Ureter (tissue), 1 donor: ENCODE data around the gene CFAP46. TPM values are rescaled to one million over a fixed set of nuclear protein-coding genes. Genes with fewer than 3 reads are reported as not detected.
"Not testable (repeated sequence)": the region's sequence is repeated elsewhere in the genome, so short reads cannot be mapped to it uniquely, and the experiment has no call there.

Experiments used
- DNase-seq: peaks from one replicate; pipeline ENCODE4 v3.0.0-alpha.2; 2020; ENCODE audit warnings: low spot score
- total RNA-seq: library from RNA; stranded (reverse); gene quantifications from one replicate; pipeline ENCODE4 v1.2.4, GENCODE V29; 2023
- donor health status: DM: yes; HTN: yes; CAD: no.

The CFAP46 gene
- total RNA-seq, 1 donor from 2014 or later = 1.7 TPM

DNA sequence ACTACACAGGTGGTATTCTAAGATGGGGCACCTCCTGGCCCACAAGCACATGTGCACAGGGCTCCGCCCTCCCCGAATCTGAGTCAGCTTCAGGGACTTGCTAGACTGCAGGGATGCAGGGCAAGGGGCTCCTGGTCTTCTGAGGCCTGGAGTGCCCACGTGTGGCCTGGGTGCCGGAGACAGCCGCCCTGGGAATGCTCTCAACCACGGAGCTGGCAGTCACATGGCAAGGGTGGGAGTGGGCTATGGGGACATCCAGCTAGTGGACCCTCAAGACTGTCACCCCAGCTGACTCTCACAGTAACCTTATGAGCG is 42.7 kb downstream of the CFAP46 start:
- DNase-seq = no peak

DNA sequence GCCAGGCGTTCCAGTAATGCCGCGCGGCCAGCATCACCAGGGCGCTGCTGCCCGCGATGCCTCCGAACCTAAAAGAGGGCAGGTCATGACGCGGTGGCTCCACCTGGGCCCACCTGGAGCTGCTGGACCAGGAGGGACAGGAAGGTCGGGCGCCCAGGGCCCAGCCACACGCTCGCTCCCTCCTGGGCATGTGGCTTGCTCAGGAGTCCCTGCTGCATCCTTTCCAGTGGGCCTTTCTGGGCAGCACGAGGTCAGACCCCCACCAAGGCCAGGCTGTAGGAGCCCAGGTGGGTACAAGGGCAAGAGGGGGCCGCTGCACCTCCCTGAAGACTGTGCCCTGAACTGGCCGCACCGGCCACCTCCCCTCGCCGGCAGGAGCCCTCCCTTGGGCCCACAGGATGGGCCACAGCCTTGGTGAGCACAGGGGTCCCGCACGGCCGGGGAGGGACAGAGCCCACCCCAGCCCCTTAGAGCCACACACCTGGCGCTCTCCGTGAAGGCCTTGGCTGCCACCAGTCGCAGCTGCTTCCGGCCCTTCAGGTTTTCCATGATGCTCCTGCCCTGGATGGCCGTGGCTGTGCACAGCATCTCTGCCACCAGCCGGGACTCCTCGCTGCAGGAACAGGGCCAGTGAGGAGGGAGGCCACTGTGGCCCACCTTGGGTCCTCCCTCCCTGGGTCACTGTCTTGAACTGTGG is 43.2 kb downstream of the CFAP46 start:
- no peak for DNase-seq

DNA sequence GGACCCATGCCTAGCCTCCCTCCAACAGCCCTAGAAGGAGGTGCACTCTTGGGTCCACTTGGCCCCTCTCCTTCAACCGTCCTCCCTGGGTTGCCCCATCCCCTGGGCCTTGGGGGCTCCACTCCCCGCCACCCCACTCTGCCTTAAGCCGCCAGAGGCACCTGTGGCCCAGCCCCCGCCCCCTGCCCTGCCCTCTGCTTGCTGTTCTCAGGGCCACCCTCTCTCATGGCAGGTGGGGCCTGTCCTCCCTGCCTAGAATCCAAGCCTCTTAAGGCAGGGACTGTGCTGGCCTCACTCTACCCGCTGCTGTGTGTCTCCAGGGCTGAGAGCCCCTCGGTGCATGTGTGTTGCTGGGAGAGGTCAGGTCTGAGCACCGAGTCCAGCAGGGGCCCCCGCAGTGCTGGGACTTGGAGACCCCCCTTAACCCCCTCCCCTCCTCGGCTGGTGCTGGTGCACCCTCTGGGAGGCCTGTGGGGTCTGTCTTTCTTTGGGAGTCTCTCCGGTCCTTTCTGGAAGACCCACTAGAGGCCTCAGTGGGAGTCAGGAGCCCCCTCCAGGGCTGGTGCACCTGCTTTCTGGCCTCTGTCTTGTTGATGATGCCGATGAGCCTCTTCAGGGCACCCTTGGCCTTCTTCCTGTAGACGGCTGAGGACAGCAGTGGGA is 43.8 kb downstream of the CFAP46 start:
- DNase-seq = no peak

DNA sequence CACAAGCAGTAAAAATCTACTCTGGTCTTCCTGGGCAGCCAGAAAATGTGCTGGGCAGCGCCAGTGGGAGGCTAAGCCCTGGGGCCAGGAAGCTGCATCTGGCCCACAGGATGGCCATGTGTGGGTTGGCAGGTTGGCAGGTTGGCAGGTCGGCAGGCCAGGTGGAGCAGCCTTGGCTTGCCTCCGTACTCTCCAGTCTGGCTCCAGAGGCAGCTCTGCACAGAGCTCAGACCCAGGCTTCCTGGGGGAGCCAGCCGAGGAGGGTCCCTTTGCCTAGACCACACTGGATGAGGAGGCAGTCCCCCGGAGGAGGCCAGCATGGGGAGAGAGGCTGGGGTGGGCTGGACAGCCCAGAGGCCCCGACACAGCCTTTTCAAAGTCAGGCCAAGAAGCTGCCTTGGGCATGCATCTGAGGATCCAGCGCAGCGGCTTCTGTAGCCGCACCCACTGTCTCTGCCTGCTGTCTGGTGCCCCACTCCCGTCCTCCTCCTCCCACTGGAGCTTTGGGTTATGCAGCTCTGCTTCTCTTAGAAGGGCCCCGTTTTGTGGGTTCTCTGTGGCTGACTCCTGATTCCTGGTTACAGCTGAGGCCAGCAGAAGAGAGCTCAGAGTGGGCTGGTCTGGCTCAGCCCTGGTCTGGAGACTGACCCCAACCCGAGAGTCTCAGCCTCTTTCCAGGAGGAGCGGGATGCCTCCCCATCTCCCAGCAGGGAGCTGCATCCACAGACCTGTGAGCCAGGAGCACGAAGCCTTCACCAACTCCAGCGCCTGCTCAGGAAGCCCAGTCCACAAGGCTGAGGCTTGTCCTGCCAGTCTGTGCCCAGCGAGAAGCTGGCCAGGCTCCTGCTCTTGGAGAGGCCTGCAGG is 44.6 kb downstream of the CFAP46 start:
- no peak for DNase-seq

DNA sequence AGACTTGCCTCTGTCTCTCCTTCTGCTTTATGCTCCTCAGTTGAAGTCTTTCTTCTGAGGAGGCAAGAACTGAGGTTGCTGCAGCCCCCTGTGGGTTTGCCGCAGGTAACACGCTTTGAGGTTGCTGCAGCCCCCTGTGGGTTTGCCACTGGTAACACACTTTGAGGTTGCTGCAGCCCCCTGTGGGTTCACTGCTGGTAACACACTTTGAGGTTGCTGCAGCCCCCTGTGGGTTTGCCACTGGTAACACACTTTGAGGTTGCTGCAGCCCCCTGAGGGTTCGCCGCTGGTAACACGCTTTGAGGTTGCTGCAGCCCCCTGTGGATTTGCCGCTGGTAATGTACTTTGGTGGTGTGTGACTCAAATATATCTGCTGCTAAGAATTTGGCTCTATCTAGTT is 48.6 kb downstream of the CFAP46 start:
- DNase-seq = not testable (repeated sequence)

DNA sequence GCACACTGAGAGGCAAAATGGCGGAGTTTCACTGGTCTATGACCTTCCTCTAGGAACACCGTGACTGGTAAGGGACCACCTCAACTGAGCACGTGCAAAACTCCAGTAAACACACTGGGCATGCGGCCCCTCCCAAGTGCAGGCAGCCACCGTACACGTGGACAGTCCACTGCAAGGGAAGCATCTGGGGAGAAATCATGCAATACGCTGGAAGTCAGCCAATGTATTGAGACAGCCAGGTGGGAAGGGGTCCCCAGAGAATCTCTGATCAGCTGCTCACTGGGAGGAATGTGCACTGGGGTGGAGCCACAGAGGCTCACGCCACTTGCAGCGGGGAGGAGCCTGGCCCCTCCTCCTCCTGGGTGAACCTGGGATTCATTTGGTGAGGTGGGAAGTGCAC is 49.3 kb downstream of the CFAP46 start:
- DNase-seq = no peak

DNA sequence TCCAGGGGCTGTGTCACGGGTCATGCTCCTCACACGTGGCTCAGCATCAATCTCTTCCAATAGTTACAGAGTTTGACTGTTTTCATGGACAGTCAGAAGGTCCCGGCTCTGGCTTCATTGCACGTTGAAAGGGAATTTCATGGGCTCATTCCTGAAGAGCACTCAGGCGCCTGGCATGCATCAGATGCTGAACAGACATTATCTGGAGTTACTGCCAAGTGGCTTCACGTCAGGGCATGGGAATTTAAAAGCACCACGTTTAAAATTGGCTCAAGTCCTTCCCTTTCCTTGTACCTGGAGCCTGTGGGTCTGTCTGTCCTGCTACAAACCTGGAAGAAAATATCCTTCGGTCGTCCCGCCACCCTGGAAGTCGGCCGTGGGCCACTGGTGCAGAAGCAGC is 50.4 kb downstream of the CFAP46 start:
- DNase-seq = no peak

DNA sequence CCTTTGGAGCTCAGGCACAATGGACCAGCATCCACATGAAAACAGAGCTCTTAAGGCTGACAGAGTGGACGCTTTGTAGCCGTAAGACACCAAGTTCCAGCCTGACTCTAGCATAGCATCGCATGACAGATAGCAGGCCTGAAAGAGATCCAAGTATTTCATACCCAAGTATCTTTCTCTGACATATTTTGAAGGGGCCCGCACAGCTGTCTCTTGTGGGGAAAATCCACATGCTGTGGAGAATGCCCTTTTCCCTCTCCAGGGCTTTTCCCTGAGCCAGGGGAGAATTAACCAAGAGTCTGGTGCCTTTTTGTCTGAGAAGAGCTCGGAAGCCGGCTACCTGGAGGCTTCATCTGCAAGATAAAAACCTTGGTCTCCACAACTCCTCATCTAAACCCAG is 51.0 kb downstream of the CFAP46 start:
- DNase-seq = no peak

DNA sequence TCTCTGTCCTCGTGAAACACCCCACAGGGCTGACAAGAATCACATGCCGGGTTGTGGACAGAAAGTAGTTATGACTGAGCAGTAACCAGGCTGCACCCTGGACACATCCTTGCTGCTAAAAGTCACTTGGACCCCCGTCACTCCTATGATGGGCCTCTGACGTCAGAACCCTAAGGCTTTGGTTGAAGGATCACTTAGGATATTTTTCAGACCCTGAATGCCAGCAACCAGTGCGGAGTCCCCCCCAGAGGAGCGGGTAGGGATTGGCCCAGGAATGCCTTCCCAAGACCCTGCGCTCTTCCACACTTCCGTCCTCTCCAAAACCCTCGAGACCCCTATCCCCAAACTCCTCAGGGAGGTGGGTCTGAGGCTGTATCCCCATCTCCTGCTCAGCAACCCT is 52.1 kb downstream of the CFAP46 start:
- DNase-seq = no peak

DNA sequence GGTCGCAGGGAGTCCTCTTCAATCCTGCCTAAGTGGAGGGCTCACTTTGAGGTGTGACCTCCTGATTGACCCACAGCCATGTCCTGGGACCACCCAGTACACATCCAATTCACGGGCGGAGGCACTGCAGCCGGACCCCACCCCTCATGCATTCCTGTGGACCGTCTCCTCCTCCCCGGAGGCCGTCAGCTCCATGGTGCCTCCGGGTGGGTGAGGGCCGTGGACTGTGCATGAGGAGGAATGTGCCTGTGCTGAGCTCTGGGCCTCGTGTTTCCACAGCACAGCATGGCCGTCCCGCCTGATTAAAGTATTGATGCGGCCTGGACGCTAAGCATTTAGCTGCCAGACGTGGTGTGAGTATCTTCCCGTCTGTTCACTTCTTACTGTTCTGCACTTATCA is 52.8 kb downstream of the CFAP46 start:
- no peak for DNase-seq

DNA sequence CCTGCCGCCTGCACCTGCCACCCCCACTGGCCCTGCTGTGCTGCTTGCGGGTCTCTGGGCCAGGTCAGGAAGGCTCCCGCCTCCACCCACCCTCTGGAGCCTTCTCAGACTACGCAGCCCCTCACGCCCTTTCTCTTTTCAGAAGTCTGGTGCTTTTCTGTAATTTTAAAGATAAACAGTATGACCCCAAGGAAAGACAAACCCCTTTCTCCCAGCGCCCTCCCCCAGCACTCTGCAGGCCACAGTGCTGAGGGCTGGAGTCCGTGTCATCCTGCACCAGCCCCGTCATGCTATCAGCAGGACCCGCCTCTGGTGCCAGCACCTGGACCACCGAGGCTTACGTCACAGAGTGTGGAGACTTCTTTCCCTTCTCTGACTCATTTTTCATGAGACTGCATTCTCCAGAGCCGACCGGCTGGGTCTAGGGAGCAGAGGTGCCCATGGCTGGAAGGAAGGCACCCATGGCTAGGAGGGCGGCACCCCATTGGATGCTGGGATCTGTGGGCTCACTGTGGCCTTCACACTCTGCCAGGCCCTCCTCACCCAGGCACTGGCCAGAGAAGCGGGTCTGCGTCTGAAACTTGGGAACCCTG is 53.4 kb downstream of the CFAP46 start:
- DNase-seq = no peak

DNA sequence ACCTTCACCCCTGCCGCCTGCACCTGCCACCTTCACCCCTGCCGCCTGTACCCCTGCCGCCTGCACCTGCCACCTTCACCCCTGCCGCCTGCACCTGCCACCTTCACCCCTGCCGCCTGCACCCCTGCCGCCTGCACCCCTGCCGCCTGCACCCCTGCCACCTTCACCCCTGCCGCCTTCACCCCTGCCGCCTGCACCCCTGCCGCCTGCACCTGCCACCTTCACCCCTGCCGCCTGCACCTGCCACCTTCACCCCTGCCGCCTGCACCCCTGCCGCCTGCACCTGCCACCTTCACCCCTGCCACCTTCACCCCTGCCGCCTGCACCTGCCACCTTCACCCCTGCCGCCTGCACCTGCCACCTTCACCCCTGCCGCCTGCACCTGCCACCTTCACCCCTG is 53.9 kb downstream of the CFAP46 start:
- not testable (repeated sequence) for DNase-seq

DNA sequence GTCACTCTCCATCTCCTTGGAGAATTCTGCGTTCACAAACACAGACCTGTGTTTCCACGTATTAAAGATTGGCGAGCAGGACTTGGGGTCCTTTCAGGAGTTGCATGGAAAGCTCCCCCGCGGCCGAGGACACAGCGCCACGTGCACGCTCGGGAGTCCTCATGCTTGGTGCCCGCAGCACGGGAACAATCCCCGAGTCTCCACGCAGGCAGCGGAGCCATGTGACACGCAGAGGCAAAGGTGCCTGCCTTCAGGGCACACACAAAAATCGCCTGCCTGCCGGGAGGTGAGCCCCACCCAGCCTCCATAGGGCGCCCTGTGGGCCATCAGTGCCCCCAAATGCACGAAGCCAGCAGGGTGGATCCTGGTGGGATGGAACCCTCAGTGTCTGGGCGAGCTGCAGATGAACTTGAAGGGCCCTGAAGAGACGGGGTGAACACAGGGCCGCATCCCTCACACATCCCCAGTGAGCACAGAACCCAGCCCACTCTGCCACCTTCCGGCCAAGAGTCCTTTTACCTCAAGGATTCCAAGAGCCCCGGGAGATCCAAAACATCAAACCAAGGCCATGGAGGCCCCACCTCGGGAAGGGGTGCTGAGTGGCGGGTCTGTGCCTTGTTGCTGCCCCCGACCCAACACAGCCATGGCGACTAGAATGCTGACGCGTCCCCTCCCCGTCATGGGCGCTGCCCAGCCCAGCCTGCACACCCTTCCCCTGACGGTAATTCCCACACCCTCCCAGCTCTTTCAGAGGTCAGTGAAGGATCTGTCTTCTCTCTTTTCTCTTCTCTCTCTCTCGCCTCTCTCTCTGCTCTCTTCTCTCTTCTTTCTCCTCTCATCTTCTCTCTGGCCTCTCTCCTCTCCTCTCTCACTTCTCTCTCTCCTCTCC is 55.9 kb downstream of the CFAP46 start:
- no peak for DNase-seq

DNA sequence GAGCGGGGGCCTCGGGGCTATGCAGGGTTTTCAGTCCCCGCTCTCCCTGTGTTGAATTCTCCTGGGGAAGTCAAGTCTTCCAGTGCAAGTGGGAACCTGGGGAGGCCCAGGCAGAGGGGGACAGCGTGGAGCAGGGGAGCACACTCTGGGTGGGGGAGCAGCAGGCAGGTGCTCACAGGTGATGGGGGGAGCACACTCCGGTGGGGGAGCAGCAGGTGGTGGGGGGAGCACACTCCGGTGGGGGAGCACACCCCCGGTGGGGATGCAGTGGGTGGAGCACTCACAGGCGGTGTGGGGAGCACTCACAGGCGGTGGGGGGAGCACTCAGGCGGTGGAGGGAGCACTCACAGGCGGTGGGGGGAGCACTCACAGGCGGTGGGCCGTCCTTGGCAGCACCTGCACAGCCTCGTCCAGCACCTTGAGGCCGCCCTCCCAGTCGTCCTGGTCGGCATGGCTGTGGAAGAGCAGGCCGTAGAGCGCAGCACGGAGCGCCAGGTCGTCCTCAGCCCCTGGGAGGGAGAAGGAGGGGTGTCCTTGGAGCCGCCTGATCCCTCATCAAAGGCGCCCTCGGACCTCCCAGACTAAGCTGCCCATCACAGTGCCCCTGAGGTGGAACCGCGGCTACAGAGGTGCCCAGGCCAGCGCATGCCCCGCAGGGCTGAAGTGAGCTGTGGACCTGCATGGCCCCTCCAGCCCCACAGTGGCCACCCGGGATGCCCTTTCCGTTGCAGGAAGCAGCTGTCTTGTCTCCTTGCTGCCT is 56.7 kb downstream of the CFAP46 start:
- DNase-seq = no peak

DNA sequence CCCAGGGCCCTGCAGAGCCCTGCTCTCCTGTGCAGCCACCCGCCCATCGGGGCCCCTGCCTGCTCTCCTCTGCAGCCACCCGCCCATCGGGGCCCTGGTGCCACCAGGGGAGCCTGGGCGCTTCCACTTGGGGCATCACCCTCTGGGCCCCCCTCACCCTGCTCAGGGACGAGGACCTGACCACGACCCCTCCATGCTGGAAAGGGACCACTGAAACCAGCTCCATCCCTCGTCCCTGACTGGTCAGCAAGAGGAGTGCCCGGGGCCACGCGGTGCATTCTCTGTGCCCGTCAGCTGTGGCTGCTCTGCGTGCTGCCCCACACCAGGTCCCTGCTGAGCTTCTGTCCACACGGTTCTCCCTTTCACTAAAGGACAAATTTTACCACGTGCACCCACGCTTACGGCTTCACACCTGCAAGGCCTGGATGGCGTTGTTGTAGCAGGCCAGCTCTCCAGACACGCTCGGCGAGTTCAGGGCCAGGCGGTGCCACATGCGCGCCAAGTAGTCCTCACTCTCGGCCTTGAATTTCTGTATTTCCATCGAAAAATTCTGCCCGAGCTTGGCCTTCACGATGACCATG is 57.6 kb downstream of the CFAP46 start:
- no peak for DNase-seq

DNA sequence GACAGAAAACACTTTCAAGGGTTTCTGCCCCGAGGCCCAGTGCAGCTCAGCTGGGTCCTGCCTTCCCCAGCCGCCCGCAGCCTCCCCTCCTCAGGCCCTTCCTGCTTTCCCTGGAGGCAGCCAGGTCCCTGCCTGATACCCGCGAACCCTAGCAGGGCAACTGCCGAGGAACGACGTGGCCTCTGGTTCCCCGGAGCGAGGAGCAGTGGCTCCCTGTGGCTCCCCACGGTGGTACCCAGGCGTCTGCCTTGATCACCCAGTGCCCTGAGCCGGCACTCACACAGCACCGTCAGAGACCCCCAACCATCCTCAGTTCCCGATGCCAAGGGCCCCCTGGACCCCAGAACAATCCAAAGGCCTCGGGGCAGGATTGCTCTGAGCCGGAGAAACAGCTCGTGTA is 58.3 kb downstream of the CFAP46 start:
- DNase-seq = no peak

DNA sequence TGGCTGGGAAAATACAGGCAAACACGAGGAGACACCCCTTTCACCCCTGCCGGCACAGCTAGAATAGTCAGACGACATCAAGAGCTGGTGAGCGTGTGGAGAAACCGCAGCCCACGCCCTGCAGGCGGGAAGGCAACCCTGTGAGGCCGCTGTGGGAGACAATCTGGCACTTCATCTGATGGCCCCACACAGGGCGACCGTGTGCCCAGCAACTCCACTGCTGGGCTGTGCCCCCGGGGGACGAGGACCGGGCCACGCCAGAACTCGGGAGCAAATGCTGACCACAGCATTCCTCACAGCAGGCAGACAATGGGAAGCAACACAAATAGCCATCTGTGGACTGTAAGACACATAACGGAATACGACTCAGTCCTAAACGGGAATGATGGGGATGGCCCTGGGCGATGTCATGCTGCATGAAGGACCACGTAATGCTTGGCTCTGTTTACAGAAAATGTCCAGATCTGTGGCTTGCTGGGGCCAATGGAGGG is 58.9 kb downstream of the CFAP46 start:
- no peak for DNase-seq

DNA sequence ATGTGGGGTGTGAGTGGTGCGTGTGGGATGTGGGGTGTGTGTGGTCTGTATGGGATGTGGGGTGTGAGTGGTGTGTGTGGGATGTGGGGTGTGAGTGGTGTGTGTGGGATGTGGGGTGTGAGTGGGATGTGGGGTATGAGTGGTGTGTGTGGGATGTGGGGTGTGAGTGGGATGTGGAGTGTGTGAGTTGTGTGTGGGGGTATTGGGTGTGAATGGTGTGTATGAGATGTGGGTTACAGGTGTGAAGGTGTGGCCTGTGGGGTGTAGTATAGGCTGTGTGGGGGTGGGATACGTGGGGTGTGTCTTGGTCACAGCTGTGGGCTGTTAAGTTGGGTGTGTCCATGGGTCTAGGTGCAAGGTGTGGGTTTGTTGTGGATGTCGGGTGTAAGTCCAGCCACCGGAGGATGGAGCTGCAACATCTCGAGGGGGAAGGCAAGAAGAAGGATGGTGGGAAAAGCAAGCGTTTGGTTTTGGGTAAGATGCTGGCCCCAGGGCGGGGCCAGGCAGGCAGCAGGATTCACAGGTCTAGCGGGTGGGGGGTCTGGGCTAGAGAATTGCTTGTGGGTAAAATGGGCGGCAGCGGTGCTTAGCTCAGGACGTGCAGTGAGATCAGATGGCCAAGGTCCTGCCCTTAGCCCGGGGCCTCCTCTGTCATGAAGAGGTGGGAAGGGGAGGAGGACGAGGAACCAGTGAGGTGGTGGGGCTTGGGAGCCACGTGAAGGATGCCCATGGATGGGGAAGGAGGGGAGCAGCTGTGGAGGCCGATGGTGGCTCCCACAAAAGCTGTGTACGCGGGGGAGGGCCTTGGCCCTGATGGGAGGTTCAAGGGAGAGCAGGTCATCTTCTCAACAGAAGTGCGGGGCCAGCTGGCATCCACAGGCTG is 60.1 kb downstream of the CFAP46 start:
- DNase-seq = no peak
